Panc1 (cell line): ENCODE results near the gene IGFBP4.

ENCODE experiments used
- POLR2AphosphoS5 ChIP-seq: IDR thresholded peaks from 2 replicates; pipeline ENCODE4 v1.6.1; 2012; ENCODE audit warnings: mild to moderate bottlenecking, low read depth, low read length, moderate library complexity
- TF ChIP-seq, protein P1 (sequence below): fragments of 450-650 bp; IDR thresholded peaks from 2 replicates; pipeline ENCODE4 v1.5.1; 2017; ENCODE audit warnings: mild to moderate bottlenecking

- TF ChIP-seq, protein P1, sequence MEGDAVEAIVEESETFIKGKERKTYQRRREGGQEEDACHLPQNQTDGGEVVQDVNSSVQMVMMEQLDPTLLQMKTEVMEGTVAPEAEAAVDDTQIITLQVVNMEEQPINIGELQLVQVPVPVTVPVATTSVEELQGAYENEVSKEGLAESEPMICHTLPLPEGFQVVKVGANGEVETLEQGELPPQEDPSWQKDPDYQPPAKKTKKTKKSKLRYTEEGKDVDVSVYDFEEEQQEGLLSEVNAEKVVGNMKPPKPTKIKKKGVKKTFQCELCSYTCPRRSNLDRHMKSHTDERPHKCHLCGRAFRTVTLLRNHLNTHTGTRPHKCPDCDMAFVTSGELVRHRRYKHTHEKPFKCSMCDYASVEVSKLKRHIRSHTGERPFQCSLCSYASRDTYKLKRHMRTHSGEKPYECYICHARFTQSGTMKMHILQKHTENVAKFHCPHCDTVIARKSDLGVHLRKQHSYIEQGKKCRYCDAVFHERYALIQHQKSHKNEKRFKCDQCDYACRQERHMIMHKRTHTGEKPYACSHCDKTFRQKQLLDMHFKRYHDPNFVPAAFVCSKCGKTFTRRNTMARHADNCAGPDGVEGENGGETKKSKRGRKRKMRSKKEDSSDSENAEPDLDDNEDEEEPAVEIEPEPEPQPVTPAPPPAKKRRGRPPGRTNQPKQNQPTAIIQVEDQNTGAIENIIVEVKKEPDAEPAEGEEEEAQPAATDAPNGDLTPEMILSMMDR = no peak
- TF ChIP-seq POLR2AphosphoS5 = no peak
Measured at GRCh38 chr17:40503154-40503553, 59.9 kb downstream of the IGFBP4 start.
